Measurements from ENCODE around the gene CDC42SE1.

CDC42SE1 gene

GRCh38 chr1:151032164-151032563 lies 27.3 kb downstream of the CDC42SE1 start:
- Histone ChIP-seq H4K20me1 (ENCODE audit: control insufficient read depth, insufficient read depth, low read depth, low read length) (no peaks in the 10 kb centered on the region), H3K27me3 (ENCODE audit: control insufficient read depth, low read length) (no peaks in the 10 kb centered on the region), H3K4me2 (ENCODE audit: low read length) (no peak overlapping the region), H3K9me2 (replicated peaks; ENCODE audit: control insufficient read depth, low read length) (no peaks in the 10 kb centered on the region), H3K9me3 (ENCODE audit: control insufficient read depth, insufficient read depth, low read length) (no peaks in the 10 kb centered on the region), H3K79me2 (ENCODE audit: control insufficient read depth, low read length) (no peaks in the 10 kb centered on the region), H3K36me3 (ENCODE audit: control insufficient read depth, low read length) (peaks cover 23% of the 10 kb centered on the region), H3K27ac (ENCODE audit: low read depth, low read length) (no peak overlapping the region), H3F3A (ENCODE audit: control insufficient read depth, insufficient read depth) (no peaks in the 10 kb centered on the region), H3K4me3 (ENCODE audit: low read length) (no peak overlapping the region), H3K4me1 (ENCODE audit: control insufficient read depth, low read length) (no peaks in the 10 kb centered on the region)
- TF ChIP-seq EZH2phosphoT487 (IDR thresholded peaks at IDR 0.05; ENCODE audit: borderline replicate concordance, low read length), result no peak
- TF ChIP-seq, protein P1, sequence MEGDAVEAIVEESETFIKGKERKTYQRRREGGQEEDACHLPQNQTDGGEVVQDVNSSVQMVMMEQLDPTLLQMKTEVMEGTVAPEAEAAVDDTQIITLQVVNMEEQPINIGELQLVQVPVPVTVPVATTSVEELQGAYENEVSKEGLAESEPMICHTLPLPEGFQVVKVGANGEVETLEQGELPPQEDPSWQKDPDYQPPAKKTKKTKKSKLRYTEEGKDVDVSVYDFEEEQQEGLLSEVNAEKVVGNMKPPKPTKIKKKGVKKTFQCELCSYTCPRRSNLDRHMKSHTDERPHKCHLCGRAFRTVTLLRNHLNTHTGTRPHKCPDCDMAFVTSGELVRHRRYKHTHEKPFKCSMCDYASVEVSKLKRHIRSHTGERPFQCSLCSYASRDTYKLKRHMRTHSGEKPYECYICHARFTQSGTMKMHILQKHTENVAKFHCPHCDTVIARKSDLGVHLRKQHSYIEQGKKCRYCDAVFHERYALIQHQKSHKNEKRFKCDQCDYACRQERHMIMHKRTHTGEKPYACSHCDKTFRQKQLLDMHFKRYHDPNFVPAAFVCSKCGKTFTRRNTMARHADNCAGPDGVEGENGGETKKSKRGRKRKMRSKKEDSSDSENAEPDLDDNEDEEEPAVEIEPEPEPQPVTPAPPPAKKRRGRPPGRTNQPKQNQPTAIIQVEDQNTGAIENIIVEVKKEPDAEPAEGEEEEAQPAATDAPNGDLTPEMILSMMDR (IDR thresholded peaks at IDR 0.05; ENCODE audit: low read depth, low read length, poor library complexity, severe bottlenecking), result no peak

DNA sequence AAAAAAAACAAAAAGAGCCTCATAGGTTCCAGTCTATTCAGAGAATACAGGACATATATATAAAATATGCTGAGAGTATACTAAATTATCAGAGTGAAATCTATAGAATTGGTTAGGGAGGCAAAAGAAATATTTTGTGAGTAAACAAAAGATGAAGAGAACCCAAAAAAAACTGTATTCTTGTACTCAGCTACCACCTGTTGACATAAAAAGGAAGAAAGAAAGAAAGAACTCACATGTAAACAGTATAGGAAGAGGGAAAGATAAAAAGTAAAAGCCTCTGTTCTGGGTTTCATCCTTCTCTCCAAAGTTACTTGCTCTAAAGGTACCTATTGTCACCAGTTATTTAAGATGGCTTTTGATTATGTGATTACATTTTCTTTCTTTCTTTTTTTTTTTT lies 33.0 kb downstream of the CDC42SE1 start:
- TF ChIP-seq EZH2phosphoT487 (IDR thresholded peaks at IDR 0.05; ENCODE audit: borderline replicate concordance, low read length), result no peak
- TF ChIP-seq, protein P1 (IDR thresholded peaks at IDR 0.05; ENCODE audit: low read depth, low read length, poor library complexity, severe bottlenecking), result no peak
- Histone ChIP-seq H4K20me1 (ENCODE audit: control insufficient read depth, insufficient read depth, low read depth, low read length) (no peaks in the 10 kb centered on the region), H3K27me3 (ENCODE audit: control insufficient read depth, low read length) (no peaks in the 10 kb centered on the region), H3K9me2 (replicated peaks; ENCODE audit: control insufficient read depth, low read length) (no peaks in the 10 kb centered on the region), H3K27ac (ENCODE audit: low read depth, low read length) (no peak overlapping the region), H3K4me2 (ENCODE audit: low read length) (no peak overlapping the region), H3K4me1 (ENCODE audit: control insufficient read depth, low read length) (0 out of 2 replicates have a peak, but pooled peaks cover 2% of the 10 kb centered on the region), H3K36me3 (ENCODE audit: control insufficient read depth, low read length) (peaks cover 24% of the 10 kb centered on the region), H3F3A (ENCODE audit: control insufficient read depth, insufficient read depth) (no peaks in the 10 kb centered on the region), H3K79me2 (ENCODE audit: control insufficient read depth, low read length) (no peaks in the 10 kb centered on the region), H3K4me3 (ENCODE audit: low read length) (no peak overlapping the region), H3K9me3 (ENCODE audit: control insufficient read depth, insufficient read depth, low read length) (no peaks in the 10 kb centered on the region)

DNA sequence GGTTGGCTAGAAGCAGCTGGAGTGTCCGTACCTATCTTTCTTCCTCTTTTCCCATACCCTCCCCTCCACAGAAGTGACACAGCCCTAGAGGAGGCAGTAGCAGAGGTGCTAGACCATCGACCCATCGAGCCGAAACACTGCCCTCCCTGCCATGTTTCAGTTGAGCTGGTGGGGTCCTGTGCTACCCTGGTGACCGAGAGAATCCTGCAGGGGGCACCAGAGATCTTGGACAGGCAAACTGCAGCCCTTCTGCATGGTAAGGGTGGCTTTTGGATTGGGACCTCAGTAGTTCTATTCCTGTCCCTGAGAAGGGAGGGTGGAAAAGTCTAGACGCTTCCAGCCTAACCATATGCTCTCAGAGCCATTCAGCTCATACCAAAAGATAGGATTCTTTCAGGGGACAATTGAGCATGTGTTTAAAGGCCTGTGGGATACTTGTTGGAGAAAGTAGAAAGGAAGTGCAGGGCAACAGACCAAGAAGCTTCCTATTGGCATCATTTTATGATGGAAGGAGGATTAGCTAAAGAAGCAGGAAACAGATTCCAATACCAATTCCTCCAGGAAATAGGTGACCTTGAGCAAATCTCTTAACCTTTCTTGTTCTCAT lies 34.8 kb downstream of the CDC42SE1 start:
- TF ChIP-seq, protein P1 (IDR thresholded peaks at IDR 0.05; ENCODE audit: low read depth, low read length, poor library complexity, severe bottlenecking), result peak; percentile 85
- TF ChIP-seq EZH2phosphoT487 (IDR thresholded peaks at IDR 0.05; ENCODE audit: borderline replicate concordance, low read length), result no peak
- Histone ChIP-seq H3K9me2 (replicated peaks; ENCODE audit: control insufficient read depth, low read length) (no peaks in the 10 kb centered on the region), H3F3A (ENCODE audit: control insufficient read depth, insufficient read depth) (no peaks in the 10 kb centered on the region), H3K79me2 (ENCODE audit: control insufficient read depth, low read length) (no peaks in the 10 kb centered on the region), H3K36me3 (ENCODE audit: control insufficient read depth, low read length) (peaks cover 19% of the 10 kb centered on the region), H3K27ac (ENCODE audit: low read depth, low read length) (no peak overlapping the region), H3K4me2 (ENCODE audit: low read length) (no peak overlapping the region), H3K4me1 (ENCODE audit: control insufficient read depth, low read length) (0 out of 2 replicates have a peak, but pooled peaks cover 2% of the 10 kb centered on the region), H3K4me3 (ENCODE audit: low read length) (no peak overlapping the region), H4K20me1 (ENCODE audit: control insufficient read depth, insufficient read depth, low read depth, low read length) (no peaks in the 10 kb centered on the region), H3K27me3 (ENCODE audit: control insufficient read depth, low read length) (no peaks in the 10 kb centered on the region), H3K9me3 (ENCODE audit: control insufficient read depth, insufficient read depth, low read length) (no peaks in the 10 kb centered on the region)

Measured in DOHH2 (cell line).